Stimulated activated CD8-positive, alpha-beta memory T cell treated with anti-CD3 and anti-CD28 coated beads, Interleukin-15, amount 100 ng/mL, for 24 hours (primary cell): ENCODE measurements around the gene MAST1.
A peak's percentile ranks its signal among the peaks of the same experiment; 100 is the strongest.
"Not testable (repeated sequence)": the region's sequence is repeated elsewhere in the genome, so short reads cannot be mapped to it uniquely, and the experiment has no call there.

ENCODE experiments used
- DNase-seq: peaks from one replicate; pipeline ENCODE4 v3.0.0-alpha.2; 2020; ENCODE audit warnings: low read depth

The MAST1 gene

DNA sequence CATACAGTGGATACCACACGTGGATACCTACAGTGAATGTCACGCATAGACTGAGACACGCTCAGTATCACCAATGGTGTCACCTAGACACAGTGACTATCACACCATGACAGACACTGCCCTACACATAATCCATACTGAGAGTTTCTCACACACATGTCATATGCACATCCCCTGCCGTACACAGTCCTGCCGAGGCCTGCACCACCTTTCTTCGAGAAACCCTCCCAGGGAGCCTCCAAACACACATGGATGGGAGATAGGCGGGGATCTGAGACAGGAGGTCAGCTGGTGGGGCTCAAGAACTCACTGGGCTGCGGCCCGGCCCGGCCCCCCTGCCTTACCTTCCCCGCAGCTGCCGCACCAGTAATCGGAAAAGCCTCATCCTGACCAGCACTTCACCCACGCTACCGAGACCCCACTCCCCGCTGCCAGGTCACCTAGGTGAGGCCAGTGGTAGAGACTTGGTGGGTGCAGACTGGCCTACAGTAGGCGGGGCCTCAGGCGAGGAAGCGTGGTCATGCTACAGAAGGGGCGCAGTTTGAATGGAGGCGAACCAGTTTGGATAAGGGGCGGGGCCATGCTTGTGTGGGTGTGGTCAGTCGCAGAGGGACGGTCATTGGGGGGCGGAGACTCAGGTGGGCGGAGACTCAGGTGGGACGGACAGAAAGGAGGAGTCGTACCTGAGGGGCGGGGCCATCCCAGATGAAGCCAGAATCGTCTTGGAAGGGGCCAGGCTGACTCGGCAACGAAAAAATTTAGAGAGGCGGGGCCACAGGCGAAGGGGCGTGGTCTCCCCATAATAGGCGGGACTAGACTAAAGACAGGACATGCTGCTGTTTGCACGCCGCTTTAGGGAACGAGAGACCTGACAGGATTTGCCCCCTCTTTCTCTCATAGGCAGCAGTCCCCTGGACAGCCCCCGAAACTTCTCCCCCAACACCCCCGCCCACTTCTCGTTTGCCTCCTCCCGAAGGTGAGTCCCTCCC is 2.1 kb downstream of the MAST1 start:
- DNase-seq = no peak

DNA sequence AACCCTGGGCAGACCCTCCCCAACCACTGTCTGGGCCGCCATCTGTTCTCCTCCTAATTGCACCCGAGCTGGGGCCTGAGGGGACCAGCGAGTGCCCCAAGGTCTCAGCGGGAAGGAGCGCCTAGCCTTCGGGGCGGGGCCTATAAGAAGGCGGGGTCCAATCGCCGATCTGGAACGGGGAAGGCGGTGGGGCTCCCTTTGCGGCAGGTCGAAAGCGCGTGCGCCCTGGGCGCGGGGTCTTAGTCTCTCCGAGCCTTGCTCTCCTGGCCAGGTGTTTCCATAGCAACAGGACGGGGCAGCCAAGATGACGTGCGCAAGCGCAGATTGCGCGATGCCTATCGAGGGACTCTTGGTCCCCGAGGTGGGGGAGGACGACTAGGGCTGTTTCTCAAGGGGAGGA is 2.8 kb downstream of the MAST1 start:
- no peak for DNase-seq

DNA sequence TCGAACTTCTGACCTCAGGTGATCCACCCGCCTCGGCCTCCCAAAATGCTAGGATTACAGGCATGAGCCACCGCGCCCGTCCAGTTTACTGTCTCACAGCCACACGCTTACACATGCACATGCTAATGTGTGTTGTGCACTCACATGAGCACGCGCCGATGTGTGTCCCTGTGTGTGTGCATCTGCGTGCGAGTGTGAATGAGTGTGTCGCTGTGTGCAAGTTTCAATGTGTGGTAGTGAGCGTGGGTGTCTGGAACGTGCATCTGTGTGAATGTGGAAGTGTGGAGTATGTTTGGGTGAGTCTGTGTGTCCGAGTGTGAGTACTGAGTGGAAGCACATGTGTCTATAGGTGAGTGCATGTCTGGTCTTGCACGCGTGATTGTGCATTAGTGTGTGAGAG is 4.2 kb downstream of the MAST1 start:
- no peak for DNase-seq

DNA sequence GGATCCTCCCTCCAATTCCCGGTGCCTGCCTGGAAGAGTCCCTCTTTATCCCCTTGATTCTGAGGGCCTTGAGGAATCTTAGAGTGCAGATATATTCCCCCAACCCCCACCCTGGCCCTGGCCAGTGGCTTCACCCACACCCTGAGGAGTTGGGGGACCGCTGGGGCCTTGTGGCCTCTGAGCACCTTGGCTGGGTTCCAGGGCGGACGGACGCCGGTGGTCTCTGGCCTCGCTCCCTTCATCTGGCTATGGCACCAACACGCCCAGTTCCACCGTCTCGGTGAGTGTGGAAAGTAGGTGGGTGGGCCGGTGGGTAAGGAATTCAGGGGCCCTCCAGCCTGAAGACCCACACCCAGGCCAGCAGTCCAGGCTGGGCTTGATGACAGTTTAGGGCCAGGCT is 5.0 kb downstream of the MAST1 start:
- DNase-seq = no peak

DNA sequence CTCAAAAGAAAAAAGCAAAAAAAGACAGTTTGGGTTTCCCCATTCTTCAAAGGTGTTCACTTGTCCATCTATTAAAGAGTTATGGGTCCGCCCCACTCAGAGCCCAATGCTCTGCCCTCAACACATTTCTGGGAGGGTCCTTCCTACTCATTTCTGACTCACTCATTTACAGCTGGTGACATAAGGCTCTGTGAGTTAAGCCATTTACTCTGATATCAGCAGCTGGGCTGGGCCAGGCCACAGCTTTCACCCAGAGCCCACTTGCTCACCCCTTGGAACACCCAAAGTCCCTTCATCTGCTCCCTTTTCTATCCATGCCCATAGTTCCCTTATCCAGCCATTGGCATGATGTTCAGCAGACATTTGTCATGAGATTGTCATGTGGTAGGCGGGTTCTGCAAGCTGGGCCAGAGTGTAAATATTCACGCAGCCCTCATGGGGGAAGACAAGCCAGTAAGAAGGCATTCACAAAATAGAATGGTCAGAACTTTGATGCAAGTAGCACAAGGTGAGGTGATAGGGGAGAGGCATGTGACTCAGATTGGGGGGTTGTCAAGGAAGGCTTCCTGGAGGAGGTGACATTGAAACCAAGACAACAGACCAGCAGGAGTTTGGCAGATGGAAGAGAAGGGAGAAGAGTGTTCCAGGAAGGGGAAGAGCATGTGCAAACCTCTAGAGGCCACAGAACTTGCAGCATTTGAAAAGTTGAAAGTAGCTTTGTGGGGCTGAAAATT is 5.9 kb downstream of the MAST1 start:
- DNase-seq = no peak

DNA sequence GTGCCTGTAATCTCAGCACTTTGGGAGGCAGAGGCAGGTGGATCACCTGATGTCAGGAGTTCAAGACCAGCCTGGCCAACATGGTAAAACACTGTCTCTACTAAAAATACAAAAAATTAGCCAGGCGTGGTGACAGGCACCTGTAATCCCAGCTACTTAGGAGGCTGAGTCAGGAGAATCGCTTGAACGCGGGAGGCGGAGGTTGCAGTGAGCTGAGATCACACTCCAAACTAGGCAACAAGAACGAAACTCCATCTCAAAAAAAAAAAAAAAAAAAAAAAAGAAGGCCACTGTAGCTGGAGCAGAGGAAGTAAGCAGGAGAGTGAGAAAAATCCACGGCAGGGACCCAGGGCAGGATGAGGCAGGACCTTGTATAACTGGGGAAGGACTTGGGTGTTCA is 8.3 kb downstream of the MAST1 start:
- not testable (repeated sequence) for DNase-seq

DNA sequence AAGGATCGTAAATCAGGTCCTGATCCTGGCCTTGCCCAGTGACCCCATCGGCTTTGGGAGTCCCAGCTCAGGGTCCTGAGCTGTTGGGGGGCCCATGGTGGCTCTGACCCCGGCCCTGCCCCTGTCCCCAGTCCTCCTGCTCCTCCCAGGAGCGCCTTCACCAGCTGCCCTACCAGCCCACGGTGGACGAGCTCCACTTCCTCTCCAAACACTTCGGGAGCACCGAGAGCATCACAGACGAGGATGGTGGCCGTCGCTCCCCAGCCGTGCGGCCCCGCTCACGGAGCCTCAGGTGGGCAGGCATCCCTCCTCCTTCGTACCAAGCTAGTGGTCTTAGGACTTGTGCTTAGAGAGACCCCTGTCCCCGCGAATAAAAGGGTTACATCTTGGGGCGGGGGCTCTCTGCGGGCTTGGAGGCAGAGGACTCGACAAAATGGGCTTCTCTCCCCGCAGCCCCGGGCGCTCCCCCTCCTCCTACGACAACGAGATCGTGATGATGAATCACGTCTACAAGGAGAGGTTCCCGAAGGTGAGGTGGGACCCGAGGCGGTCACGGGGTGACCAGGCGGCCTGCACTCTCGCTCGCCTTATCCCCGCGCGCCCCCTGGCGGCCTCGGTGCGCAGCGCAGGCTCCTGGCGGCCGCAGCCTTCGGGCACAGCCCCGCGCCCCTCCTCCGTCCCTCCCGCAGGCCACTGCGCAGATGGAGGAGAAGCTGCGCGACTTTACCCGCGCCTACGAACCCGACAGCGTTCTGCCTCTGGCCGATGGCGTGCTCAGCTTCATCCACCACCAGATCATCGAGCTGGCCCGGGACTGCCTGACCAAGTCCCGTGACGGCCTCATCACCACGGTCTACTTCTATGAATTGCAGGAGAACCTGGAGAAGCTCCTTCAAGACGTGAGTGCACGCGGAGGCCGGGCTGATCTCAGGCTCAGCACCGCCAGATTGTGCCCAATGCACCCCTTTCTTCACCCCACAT is 9.1 kb downstream of the MAST1 start:
- peak; percentile 89 for DNase-seq

DNA sequence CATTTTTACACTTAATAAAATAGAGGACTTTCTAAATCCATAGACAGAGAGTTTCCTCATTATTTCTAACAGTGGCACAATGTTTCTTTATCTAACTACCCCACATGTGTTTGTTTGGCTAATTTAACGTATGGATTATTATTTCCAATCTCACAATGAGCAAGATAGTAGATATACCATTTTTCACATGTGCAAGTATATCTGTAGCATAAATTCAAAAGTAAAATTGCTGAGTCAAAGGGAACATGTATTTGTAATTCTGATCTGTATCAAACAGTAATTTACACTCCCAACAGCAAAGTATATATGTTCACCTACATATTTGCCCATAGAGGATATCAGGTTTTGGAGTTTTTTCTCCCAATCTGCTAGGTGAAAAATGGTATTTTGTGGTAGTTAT is 18.3 kb downstream of the MAST1 start:
- no peak for DNase-seq

DNA sequence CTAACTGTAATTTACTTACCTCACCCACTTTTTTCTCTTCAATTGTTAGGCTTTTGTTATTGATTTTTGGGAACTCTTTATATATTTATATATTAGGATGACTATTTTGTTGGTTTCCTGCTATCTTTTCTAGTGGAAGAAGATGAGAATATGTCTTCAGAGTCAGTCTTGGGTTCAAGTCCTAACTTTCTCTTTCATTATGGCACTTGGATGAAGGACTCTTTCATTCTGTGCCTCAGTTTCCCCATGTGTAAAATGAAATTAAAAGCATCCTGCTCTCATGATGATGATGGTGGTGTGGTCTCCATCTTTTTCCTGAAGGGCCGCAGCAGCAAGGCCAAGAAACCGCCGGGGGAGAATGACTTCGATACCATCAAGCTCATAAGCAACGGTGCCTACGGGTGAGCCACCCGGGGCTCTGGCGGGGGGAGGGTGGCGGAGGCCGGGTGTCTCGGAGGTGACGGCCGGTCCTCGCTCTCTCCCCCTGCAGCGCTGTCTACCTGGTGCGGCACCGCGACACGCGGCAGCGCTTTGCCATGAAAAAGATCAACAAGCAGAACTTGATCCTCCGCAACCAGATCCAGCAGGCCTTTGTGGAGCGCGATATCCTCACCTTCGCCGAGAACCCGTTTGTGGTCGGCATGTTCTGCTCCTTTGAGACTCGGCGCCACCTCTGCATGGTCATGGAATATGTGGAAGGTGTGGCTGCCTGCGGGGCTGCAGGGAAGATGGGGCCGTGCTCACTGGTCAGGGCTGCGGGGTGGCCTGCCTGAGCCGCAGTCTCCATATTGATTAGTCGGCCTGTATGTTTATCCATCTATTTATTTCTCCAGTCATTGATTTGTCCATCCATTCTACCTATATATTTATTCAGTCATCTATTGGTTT is 20.0 kb downstream of the MAST1 start:
- DNase-seq = no peak

DNA sequence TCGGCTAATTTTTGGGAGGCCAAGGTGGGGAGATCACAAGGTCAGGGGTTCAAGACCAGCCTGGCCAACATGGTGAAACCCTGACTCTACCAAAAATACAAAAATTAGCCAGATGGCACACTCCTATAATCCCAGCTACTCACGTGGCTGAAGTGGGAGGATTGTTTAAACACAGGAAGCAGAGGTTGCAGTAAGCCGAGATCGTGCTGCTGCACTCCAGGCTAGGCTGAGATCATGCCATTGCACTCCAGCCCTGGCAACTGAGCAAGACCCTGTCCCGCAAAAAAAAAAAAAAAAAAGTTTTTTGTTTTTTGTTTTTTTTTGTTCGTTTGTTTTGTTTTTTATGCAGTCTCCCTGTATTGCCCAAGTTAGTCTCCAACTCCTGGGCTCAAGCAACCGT is 21.2 kb downstream of the MAST1 start:
- DNase-seq = no peak

DNA sequence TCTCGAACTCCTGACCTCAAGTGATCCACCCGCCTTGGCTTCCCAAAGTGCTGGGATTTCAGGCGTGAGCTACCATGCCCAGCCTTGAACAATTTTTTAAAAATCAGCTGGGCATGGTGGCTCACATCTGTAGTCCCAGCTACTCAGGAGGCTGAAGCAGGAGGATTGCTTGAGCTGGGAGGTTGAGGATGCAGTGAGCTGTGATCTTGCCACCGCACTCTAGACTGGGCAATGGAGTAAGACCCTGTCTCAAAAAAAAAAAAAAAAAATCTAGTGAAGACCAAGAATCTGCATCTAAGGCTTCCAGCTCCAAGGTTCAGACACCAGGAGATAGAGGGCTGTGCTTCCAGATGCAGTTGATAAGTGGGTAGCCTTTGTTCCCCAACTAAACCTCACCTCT is 25.8 kb downstream of the MAST1 start:
- no peak for DNase-seq

DNA sequence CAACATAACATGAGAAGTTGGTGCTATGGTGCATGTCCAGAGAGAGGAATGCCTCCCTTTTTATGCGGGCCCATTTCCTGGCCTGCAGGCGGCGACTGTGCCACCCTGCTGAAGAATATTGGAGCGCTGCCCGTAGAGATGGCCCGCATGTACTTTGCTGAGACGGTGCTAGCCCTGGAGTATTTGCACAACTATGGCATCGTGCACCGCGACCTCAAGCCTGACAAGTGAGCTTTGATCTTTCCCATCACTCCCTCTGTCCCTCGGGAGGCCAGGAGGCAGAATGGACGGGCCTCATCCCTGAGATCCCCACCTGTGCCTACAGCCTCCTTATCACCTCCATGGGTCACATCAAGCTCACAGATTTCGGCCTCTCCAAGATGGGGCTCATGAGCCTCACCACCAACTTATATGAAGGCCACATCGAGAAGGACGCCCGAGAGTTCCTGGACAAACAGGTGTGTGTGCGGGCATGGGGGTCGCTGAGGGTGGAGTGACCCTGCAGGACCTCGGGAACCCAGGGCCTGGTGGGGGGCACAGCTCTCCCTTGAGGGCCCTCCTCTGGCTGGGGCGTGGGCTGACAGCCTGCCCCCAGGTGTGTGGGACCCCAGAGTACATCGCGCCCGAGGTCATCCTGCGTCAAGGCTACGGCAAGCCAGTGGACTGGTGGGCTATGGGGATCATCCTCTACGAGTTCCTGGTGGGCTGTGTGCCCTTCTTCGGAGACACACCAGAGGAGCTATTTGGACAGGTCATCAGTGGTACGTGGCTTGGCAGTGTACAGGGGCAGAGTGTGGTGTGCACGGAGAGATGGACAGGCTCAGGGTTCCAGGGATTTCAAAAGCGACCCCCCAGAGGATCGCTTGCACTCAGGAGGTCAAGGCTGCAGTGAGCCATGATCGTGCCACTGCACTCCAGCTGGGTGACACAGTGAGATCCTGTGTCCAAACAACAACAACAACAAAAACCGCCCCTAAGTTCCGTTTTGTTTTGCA is 26.7 kb downstream of the MAST1 start:
- no peak for DNase-seq

DNA sequence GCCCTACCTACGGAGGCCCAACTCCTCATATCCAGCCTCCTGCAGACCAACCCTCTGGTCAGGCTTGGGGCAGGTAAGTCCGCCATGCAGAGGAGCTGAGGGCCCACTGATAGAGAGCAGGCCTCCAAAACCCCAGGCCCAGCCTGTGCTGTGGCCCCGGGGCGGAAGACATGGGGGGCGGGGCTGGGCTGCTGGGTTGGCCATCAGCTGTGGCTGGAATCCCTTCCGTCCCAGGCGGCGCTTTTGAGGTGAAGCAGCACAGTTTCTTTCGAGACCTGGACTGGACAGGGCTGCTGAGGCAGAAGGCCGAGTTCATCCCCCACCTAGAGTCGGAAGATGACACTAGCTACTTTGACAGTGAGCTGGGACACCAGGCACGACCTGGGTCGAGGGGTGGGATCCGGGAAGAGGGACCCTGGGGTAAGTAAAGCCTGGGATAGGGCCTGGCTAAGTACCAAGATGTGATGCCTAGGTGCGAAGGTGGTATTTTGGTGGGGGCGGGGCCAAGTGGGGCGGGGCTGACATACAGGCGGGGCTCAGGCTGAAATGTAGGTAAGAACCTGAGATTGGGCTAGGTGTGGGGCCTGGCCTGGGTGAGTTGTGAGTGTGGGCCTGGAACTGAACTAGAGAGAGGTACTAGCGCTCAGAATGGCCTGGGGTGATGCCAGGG is 27.6 kb downstream of the MAST1 start:
- DNase-seq = no peak

DNA sequence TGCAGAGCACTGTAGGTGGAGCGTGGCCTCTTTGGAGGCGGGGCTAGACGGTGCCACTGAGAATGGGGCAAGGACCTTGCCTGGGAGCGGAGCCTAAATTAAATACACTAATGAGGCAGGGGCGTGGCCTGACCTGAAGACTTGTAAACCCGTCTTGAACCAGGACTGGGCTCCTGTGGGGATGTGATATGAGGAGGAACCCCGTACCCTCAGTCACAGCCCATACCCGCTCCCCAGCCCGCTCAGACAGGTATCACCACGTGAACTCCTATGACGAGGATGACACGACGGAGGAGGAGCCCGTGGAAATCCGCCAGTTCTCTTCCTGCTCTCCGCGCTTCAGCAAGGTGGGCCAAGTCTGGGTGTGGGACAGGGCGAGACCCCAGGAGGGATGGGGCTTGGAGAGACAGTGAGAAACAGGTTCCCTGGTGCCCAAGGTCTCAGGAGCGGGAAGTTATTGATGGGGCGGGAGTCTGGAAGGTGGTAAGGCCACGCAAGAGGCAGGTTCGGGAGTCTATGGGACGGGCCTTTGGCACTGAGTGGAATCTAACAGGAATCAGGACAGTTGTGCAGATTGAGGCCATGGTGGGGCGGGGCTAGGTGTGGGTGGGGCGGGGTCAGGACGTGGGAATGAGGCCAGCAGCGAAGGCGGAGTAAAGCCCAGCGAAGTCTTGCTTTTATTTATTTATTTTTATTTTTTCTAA is 28.3 kb downstream of the MAST1 start:
- DNase-seq = no peak

DNA sequence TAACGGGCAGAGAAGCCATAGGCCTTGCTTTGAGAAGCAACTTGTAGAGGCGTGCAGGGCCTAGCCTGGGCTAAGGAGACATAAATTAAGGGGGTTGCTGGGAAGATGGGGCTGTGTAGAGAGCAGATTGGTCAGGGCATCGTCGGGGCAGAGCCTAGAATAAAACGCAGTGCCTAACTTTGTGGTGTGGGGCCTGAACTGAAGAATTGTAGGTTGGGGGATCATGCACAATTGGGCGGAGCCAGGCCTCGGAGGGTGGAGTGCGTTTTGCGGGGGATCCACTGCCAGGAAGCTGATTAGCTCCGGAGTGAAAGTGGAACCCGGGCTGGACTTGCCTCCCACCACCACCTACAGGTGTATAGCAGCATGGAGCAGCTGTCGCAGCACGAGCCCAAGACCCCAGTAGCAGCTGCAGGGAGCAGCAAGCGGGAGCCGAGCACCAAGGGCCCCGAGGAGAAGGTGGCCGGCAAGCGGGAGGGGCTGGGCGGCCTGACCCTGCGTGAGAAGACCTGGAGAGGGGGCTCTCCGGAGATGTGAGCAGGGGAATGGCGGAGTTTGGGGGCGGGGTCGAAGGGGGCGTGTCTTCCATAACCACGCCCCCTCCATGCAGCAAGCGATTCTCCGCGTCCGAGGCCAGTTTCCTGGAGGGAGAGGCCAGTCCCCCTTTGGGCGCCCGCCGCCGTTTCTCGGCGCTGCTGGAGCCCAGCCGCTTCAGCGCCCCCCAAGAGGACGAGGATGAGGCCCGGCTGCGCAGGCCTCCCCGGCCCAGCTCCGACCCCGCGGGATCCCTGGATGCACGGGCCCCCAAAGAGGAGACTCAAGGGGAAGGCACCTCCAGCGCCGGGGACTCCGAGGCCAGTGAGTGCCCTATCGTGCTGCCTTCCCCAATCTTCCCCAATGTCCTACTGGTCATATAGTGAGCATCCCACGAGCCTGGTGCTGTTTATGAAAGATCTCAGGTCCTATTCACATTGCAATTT is 29.1 kb downstream of the MAST1 start:
- DNase-seq = peak; percentile 55

DNA sequence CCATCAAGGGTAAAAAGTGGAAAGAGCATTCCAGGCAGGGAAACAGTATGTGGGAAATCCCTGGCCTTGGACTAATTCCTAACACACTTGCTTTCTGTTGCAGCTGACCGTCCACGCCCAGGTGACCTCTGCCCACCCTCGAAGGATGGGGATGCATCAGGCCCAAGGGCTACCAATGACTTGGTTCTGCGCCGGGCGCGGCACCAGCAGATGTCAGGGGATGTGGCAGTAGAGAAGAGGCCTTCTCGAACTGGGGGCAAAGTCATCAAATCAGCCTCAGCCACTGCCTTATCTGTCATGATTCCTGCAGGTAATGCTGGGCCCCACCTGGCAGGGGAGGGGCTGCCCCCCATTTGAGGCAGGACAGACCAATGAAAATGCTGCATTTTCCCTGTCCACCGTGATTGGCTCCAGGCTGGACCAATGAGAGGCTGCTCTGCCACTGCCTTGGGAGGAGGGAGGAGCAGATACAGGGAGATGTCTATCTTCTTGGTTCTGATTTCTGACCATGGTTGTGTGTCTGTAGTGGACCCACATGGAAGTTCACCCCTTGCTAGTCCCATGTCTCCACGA is 30.3 kb downstream of the MAST1 start:
- no peak for DNase-seq

DNA sequence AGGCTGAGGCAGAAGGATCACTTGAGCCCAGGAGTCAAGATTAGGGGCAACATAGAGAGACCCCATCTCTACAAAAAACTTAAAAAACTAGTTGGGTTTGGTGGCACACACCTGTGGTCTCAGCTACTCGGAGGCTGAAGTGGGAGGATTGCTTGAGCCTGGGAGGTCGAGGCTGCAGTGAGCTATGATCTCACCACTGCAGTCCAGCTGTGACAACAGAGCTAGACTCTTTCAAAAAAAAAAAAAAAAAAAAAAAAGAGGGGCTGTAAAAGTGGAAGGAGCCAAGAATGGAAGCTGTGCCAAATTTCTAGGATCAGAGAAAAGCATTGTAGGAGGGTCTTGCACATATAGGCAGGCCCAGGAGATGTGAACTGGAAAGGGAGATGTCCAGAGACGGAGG is 33.4 kb downstream of the MAST1 start:
- DNase-seq = no peak
